DOHH2 (cell line): Measurements from ENCODE around the gene GRID2.

Experiments
- CTCF ChIP-seq: fragments of 200-600 bp; sonication (generic); IDR thresholded peaks from one replicate; pipeline ENCODE4 v1.5.1; 2014; ENCODE audit warnings: antibody characterized with exemption, mild to moderate bottlenecking, low read depth, low read length; ENCODE audit not compliant: poor library complexity, severe bottlenecking
- EZH2phosphoT487 ChIP-seq: fragments of 200-600 bp; sonication (generic); IDR thresholded peaks from 2 replicates; pipeline ENCODE4 v1.6.1; 2017; ENCODE audit warnings: borderline replicate concordance, mild to moderate bottlenecking, antibody characterized with exemption, low read length, moderate library complexity, mixed read lengths

GRCh38 chr4:93303440-93303839 is 999.7 kb downstream of the GRID2 start:
- TF ChIP-seq CTCF = no peak
- no peak for TF ChIP-seq EZH2phosphoT487
